ENCODE measurements around the gene ZSWIM5.

DNA sequence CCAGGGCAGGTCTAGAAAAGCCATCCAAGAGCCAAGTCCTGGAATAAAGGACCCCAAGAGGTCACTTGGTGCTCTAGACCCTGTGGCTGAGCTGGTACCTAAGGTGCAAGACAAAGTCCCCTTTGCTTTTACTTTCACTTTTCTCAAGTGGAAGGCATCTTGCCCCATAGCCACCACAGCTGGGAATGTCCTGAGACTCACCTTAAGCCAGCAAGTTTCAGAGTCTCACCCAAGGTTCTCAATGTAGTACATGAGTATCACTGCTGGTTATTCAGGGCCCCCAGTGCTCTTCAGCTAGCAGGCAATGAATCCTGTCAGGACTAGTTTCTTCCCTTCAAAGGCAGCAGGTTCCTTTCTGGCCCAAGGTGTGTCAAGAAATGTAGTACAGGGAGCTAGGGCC lies 126.9 kb downstream of the ZSWIM5 start:
- TF ChIP-seq, protein P1, sequence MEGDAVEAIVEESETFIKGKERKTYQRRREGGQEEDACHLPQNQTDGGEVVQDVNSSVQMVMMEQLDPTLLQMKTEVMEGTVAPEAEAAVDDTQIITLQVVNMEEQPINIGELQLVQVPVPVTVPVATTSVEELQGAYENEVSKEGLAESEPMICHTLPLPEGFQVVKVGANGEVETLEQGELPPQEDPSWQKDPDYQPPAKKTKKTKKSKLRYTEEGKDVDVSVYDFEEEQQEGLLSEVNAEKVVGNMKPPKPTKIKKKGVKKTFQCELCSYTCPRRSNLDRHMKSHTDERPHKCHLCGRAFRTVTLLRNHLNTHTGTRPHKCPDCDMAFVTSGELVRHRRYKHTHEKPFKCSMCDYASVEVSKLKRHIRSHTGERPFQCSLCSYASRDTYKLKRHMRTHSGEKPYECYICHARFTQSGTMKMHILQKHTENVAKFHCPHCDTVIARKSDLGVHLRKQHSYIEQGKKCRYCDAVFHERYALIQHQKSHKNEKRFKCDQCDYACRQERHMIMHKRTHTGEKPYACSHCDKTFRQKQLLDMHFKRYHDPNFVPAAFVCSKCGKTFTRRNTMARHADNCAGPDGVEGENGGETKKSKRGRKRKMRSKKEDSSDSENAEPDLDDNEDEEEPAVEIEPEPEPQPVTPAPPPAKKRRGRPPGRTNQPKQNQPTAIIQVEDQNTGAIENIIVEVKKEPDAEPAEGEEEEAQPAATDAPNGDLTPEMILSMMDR (IDR thresholded peaks at IDR 0.05) = no peak
- no peak for TF ChIP-seq POLR2A (IDR thresholded peaks at IDR 0.05)

All from lower leg skin (tissue), 3 donors.